Dedifferentiated amniotic fluid mesenchymal stem cell (primary cell): Measurements from ENCODE around the gene ULK4.
"Not testable (repeated sequence)": the region's sequence is repeated elsewhere in the genome, so short reads cannot be mapped to it uniquely, and the experiment has no call there.

ENCODE experiments used
- DNase-seq: peaks from one replicate; pipeline ENCODE4 v3.0.0-alpha.2; 2016; ENCODE audit errors: extremely low spot score

Gene ULK4

DNA sequence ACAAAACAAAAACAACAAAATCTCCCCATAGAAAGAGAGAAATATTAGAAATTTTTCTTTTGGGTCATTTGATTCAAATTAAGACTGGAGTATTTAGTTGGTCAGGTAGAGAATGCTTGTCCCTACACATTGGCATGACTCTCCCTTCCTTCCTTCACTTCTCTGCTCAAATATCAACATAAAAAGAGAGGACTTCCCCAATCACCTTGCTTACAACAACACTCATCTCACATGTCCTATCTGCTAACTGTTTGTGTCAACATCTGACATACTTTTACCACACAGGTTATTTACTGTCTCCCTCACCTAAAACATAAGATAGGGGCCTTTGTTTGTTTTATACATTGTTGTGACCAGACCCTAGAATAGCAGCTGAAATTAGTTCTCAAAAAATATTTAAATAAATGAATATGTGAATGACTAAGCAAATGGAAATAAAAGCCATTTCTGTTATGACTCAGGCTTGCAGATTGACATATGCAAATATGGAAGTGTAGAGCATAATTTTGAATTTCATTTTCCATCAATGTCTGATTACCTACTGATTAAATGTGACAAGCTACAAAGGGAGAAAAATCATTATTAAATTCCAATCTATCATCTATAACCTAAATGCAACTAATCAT is 457.8 kb downstream of the ULK4 start:
- no peak for DNase-seq

DNA sequence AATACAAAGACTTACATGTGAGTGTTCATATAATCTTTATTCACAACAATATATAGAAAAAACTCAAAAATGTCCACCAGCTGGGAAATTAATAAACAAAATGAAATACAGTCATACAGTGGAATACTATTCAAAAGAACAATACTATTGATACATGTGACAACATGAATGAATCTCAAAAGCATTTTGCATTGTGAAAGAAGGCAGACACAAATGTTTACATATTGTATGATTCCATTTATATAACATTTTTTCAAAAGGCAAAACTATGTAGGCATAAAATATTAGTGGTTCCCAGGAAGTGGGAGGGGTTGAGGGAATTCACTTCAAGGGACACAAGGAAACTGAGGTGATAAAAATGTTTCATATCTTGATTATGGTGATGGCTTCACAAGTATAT is 459.4 kb downstream of the ULK4 start:
- DNase-seq = no peak

DNA sequence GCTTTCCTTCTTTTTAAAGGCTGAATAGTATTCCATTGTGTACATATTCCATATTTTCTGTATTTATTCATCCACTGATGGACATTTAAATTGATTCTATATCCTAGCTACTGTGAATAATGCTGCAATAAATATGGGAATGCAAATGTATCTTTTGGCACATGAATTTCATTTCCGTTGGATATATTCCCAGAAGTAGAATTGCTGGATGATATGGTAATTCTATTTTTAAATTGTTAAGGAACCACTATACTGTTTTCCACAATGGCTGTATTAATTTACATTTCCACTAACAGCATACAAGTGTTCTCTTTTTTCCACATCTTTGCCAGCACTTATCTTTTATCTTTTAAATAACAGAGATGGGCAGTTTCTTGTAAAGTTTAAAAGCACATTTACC is 459.9 kb downstream of the ULK4 start:
- DNase-seq = no peak

DNA sequence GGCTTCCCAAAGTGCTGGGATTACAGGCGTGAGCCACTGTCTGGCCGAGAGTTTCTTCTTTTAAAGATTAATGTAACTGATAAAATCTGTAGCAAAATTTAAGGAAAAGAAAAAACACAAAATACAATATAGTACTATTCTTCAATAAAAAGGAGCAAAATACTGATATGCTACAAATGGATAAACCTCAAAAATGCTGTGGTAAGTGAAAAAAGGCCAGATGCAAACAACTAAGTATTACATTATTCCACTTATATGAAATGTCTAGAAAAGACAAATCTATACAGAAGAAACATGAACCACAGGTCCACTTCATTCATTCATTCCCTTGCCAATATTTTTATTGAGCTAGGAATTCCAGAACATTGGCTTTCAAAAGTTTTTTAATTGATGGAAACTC is 463.1 kb downstream of the ULK4 start:
- no peak for DNase-seq

DNA sequence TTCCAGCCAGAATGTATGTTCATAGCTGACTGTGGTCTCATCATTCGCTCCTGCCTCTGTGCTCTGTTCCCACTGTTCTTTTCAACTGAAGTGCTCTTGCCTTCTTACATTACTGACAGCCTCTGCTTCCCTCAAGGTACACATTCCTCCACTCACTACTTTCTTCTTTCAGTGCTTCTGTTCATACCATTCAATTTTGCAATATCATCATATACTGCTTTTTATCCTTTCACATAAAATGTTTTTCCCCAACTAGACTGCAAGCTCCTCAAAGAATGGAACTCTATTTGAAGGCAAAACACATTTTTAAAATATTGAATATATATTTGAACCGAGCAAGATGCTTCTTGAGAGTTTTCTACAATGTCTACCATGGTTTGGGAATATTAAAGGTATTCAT is 471.5 kb downstream of the ULK4 start:
- DNase-seq = no peak

DNA sequence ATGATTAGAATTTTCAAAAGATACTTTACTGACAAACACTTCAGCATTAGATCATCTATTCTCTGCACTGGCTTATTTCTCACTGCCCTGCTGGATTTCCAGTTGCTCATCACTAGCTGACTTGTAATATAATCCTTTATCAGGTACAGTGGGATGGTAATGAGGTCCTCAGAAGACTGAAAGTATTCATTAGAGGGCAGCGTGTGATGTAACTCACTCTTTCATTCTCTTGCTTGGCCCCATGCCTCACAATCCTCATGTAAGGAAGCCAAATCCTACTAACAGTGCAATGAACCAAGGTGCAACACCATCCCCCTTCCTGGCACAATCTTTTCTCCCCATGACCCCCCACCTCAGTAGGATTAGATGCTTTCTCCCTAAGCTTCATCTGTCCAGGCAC is 472.7 kb downstream of the ULK4 start:
- DNase-seq = no peak

DNA sequence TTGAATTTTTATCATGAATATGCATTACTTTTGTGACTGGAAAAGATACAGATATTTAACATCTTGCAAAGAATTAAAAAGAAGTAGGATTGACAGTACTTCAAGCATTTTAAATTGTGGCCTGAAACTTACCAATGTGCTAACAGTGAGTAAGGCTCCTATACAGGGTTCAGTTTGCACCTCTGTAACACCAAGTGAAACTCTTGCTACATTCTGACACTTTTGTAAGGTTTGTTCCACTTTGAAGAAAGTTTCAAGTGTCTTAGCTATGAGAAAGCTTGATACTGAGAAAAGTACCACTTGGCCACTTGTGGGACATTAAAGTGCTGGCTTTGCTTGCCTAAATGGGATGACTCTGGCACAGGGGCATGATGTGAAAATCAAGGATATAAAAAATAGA is 473.4 kb downstream of the ULK4 start:
- no peak for DNase-seq

DNA sequence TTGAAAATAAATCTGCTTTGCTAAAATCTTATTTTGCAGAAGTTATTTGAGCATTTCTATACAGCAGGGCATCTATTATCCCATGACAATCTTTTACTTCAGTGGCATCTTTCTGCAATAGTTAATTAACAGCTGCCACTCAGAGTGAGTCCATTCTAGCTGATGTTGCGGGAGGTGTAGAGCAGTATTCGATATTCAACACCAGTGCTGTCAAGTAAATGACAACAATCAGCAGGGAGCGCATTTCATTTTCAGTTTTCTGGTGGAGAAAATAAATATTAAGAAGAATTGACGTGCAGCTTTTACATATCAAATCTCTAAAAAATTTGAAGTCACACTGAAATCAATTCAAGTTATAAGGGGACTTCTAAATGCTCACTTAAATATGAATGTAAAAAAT is 476.4 kb downstream of the ULK4 start:
- no peak for DNase-seq

DNA sequence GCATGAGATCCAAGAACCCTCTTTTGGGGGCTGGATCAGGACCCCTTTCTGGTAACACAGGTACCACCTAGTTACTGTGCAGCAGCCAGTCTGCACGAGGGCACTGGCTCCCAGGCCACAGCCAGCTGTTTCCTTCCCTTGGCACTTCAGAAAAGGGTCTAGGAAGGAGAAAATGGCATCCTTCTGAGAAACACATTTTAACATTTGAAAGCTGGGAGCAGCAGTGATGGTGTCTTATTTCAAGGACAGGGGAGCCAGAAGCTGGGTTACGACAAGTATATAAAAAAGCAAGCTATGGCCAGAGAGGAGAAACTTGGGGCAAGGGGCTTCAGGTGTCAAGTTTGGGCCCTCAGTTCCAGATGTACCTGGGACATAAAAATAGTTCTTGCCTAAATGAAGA is 479.8 kb downstream of the ULK4 start:
- no peak for DNase-seq

DNA sequence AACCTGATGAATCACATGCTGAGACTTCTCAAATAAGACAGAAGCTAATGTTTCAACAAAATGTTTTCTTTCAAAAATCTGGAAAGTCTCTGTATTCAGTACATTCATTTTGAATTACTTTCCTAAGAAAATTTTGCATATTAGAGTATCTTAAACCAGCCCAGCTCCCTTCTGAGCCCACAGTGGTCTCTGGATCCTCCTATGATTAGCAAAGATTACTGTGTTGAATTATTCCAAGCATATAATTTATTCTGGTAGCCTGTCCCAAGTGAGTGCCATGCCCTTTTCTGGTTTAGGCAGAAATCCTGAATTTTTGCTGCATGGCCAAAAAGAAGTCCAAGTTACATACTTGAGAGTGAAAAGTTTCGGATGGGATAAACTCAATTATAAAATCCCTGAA is 483.6 kb downstream of the ULK4 start:
- DNase-seq = no peak

DNA sequence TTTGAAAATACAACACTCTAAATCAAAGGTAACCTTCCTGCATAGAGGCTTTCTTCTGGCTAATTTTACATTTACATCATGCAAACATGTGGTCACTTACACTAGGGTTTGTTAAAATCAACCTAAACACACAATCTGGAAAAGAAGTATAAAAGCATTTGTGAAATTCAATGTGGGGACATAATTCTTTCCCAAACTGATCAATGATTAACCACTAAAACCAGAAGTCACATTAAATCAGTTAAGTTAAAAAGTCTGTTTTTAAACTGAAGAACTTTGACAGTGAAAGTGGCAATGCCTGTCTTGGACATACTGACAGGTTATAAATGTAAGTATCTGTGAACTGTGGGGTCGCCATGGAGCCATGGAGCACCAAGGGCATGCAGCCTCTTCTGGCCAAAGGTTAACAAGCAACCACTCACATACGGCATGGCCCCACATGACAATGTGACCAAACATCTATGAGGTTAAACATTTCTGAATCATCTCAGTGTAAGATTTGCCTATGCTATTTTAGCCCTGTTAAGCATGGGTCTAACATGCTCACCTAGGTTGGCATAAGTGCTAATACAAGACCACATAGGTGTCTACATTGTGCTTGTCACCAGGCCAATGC is 484.4 kb downstream of the ULK4 start:
- no peak for DNase-seq

DNA sequence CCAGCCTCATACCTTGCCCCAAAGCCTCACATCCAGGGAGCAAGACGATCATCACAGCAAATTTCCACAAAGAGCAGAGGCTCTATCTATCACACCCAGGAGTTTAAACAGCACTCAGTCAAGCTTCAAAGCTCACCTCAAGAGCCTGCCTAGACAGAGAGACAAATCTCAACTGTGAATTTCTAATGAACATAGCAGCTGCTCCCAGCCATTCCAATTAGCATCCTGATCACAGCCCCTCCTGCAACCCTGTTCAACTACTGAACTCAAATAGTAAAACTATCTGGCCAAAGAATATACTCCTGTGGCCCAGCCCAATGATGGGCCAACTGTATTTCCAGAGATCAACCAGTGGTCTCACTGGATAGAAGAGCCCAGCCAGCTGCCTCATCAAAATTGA is 492.8 kb downstream of the ULK4 start:
- no peak for DNase-seq

DNA sequence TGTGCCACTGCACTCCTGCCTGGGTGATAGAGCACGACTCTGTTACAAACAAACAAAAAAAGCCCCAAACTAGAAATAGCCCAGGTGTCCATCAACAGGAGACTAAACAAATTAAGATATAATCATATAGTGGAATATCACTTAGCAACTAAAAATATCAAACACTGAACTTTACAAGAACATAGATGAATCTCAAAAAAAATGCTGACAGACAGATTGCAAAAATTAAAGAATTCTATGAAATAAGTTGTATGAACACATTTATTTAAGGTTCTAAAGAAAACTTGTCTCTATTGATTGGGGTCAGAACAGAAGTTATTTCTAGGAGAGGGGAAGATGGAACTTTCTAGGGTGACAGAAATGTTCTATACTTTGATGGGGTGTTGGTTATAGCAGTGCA is 494.4 kb downstream of the ULK4 start:
- DNase-seq = no peak

DNA sequence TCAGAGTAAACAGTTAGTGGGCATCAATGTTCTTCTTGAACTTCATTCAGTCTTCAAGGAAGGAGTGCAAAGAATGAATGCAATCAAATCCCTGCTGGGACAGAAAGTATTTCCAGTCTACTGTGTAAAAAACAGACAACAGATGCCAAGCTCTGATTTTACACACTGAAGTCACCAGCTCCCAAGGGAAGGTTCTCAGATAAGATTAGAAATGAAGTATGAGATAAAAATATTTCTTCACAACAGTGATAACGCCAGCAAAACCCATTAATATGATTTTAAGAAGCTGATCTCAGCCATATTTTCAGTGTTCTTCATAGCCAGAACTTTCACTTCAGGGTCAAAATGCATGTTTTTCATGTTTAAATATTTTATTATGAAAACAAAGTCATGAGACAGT is 497.0 kb downstream of the ULK4 start:
- no peak for DNase-seq

DNA sequence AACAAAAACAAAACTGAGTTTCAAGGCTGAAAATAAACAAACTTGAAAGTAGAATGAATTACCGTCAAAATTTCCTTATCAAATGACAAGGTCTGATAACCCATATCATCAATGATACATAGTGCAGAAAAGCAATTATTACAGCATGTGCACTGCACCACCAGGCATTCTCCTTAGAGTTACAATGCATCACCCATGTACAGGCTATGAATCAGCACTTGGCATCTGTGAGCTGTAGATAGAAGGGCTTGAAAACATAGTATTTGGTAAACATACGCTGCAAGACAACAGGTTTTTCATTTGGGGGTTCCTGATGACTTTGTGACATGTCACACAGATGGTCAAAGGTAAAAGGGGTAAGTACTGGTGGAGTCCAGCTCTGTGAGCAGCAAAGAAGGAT is 497.5 kb downstream of the ULK4 start:
- DNase-seq = no peak

DNA sequence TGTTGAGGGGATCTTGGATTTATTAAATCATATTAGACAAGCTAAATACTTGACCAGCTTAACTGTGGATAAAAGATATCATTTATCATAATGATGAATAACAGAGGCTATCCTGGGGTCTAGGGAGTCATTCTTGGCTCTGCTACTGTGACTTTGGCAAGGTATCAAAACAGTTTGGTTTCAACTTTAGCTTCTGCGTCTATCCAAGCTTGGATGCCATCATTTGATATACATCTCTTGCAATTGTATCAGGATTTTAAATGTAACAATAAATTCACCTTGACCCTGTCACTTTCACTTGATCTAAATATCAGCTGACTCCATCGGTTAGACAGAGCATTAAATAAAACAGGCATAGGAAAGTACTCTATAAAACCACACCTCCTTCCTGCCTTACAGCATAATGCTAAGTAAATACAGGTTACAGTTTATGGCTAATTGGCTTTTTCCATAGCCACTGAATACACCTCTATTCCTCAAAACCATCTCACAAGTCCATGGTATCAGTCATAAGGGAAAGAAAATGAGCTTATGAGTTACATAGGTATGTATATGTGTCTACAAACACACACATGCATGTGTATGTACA is 499.7 kb downstream of the ULK4 start:
- no peak for DNase-seq

DNA sequence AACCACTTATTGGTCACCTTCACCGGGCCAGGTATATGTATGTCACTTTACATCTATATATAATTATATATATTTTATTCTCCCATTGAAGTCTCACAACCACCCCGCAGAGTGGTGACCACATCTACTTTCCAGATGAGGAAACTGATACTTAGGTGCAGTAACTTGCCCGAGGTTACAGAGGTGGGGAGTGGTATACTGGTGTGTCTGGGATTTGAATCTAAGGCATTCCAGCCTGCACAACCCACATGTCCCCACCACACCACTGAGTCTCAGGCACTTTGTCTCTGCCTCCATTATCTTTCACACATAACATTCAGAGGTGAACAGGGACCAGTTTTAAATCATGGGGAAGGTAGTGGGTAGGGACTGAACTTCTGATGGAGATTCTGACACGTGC is 501.2 kb downstream of the ULK4 start:
- DNase-seq = no peak

DNA sequence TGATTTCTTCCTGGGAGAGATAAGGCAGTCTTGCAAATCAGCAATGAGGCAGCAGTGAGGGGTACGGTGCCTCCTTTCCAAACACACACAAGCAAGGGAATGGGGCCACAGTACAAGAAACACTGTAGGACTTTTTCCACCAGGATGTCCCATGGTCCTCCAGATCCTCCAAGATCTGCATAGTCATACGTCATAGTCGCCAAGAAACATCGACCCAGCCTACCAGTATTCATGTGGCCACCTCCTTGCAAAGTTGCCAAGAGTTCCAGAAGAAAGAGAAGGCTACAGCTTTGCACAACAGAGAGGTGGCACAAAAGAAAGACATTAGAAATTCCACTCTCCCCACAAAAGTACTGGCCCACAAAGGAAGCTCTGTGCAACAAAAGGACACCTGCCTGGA is 504.7 kb downstream of the ULK4 start:
- DNase-seq = no peak

DNA sequence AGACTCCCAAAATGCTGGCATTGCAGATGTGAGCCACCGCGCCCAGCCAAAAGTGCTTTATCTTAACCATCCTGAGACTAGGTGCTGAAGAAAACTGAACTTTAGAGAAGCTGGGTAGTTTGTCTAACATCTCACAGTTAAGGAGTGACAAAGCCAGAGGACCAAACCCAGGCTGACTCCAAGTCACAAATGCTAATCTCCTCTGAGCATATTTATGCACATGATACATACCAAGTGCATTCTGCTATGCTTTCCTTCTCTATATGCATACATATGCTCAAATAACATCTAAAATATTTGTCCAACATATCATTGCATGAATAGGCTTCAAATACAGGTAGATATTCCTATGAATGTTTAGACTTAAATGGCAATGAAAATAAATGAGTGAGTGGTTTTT is 505.7 kb downstream of the ULK4 start:
- DNase-seq = no peak

DNA sequence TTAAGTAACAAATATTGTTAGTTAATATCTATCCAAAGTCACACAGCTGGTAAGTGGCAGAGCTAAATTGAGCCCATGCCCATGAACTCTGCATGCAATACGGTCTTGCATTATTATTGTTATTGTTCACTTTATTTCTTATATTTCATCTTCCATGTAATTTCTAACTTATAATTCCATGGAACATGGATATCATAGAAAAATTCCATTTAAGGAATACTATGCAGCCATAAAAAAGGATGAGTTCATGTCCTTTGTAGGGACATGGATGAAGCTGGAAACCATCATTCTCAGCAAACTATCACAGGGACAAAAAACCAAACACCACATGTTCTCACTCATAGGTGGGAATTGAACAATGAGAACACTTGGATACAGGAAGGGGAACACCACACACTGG is 508.3 kb downstream of the ULK4 start:
- DNase-seq = not testable (repeated sequence)

DNA sequence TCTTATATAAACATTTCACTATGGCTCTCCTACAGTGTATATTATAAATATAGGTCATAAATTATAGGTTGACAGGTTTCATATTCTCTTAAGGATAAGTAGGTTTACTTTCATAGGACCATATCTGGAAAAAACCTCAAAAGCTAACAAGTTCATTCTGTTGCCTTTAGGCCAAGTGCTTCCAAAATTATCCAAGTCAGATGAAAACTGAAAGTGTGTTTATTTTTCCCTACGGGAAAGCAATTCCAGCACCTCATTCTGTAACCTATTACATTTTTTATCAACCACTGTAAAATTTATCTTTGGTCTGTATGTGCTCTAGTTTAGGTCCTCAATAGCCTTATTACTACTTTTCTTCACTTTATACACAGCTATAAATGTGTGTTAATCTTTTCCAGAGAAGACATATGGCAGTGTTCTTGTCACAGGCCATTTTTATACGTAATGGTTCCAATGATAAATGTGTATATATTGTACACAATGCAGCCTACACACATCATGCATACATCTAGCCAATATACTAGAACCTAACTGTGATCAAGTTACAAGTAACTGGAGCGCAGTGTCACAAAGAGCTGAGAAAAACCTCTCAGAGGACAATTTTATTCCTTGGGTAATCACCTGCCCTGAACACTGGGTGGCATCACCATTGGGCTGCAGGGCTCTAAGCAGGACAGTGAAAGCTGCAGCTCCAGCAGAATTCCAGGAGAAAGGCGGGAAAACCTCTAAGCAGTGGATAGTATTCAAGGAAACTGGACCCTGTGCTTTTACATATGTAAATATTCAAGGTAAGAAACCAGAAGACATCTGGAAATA is 511.3 kb downstream of the ULK4 start:
- no peak for DNase-seq

DNA sequence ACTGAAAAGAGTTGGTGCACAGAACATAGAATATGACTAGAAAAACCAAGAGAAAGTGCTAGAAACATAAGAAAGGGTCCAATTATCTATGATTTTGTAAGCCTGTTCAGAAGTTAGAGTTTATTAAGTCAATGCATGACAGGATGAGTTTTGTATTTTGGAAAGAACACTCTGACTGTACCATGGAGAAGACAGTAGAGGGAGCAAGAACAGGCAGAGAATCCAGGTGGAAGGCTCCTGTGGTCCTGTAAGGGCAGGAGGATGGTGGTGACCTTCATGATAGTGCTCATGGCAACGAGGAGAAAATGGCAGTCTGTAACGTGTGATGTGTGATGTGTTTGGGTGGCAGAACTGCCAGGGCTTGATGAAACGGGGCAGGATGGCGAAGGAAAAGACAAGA is 513.5 kb downstream of the ULK4 start:
- DNase-seq = no peak

DNA sequence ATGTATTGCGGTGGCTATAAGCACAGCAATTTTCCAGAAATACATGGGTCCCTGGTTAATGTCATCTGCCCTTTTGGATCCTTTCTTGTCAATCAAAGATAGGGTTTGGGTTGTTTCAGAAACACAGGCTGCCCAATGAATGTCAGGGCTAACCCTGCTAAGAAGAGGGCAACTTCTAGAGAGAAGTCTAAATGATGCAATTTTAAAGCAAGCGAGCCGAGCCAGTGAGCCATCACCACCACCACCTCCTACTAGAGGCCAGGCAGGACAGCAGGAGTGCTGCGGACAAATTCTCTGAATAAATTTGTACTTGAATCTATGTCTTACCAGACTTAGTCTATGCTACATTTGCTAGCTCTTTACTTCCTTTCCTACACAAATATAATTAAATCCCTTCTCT is 514.2 kb downstream of the ULK4 start:
- no peak for DNase-seq
